HL-60 (cell line): ENCODE measurements around the gene TICAM2.
A peak's percentile ranks its signal among the peaks of the same experiment; 100 is the strongest.

Experiments
- DNase-seq, 2 experiments: peaks; one replicate each; pipeline ENCODE4 v3.0.0-alpha.2; 2010 to 2020; ENCODE audit warnings: low read depth in 1 of 2, low spot score in 1 of 2
- H3K27ac ChIP-seq: fragments of 250-450 bp; sonication (Bioruptor Pico); replicated peaks from 2 replicates; pipeline ENCODE4 v1.5.1; 2020; ENCODE audit warnings: mild to moderate bottlenecking, moderate library complexity
- H3K27me3 ChIP-seq: fragments of 250-450 bp; sonication (Bioruptor Pico); 2 replicates; pipeline ENCODE4 v1.5.1; 2021; ENCODE audit warnings: mild to moderate bottlenecking, moderate library complexity; ENCODE audit not compliant: insufficient read depth, poor library complexity, severe bottlenecking
- H3K4me3 ChIP-seq: replicated peaks from 2 replicates; pipeline ENCODE4 v1.5.1; 2011; ENCODE audit warnings: mild to moderate bottlenecking, control low read depth, low read length; ENCODE audit not compliant: insufficient read depth
- GABPA ChIP-seq: IDR thresholded peaks from 2 replicates; pipeline ENCODE4 v1.6.1; 2012; ENCODE audit warnings: low read depth
- POLR2AphosphoS5 ChIP-seq: IDR thresholded peaks from 2 replicates; pipeline ENCODE4 v1.6.1; 2012; ENCODE audit warnings: low read depth
- SPI1 ChIP-seq: IDR thresholded peaks from 2 replicates; pipeline ENCODE4 v1.6.1; 2012; ENCODE audit warnings: low read depth, mild to moderate bottlenecking, borderline replicate concordance
- TF ChIP-seq, protein P1 (sequence below): IDR thresholded peaks from one replicate; pipeline ENCODE4 v1.5.1; 2011; ENCODE audit warnings: low read length, control low read depth, inconsistent platforms; ENCODE audit not compliant: insufficient read depth
- TF ChIP-seq, protein P2 (sequence below): IDR thresholded peaks from 2 replicates; pipeline ENCODE4 v1.6.1; 2012; ENCODE audit warnings: low read depth; ENCODE audit not compliant: insufficient replicate concordance

Gene TICAM2

DNA sequence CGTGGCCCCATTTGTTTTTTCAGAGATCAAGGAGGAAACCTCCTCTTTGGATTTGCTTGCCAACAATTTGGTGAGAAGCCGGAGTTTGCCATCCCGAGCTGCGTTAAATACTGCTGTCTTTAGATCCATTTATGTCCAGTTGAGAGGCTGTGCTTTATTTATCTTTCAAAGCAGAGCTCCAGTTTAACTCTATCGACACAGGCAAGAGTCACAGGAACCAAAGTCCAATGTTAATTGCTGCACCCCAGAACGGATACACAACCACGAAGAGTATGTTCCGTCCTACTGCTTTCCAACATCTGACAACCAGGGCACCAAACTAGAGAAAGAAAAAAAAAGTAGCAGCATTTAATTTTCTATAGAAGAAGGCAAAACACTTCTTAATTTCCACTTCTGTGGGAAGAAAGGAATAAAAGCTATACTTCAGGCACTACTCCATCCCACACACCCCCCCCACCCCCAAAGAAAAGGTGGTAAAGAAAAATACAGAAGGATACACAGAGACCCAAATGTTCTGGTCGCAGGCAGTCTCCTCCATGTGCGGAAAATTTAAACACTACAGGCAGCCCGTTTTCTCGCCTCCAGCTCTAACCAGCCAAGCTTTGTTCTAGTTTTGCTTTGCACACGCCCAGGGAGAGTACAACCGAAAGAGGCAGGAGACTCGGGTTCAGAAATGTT is 58.8 kb downstream of the TICAM2 start:
- TF ChIP-seq, protein P1, sequence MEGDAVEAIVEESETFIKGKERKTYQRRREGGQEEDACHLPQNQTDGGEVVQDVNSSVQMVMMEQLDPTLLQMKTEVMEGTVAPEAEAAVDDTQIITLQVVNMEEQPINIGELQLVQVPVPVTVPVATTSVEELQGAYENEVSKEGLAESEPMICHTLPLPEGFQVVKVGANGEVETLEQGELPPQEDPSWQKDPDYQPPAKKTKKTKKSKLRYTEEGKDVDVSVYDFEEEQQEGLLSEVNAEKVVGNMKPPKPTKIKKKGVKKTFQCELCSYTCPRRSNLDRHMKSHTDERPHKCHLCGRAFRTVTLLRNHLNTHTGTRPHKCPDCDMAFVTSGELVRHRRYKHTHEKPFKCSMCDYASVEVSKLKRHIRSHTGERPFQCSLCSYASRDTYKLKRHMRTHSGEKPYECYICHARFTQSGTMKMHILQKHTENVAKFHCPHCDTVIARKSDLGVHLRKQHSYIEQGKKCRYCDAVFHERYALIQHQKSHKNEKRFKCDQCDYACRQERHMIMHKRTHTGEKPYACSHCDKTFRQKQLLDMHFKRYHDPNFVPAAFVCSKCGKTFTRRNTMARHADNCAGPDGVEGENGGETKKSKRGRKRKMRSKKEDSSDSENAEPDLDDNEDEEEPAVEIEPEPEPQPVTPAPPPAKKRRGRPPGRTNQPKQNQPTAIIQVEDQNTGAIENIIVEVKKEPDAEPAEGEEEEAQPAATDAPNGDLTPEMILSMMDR, result no peak
- TF ChIP-seq, protein P2, sequence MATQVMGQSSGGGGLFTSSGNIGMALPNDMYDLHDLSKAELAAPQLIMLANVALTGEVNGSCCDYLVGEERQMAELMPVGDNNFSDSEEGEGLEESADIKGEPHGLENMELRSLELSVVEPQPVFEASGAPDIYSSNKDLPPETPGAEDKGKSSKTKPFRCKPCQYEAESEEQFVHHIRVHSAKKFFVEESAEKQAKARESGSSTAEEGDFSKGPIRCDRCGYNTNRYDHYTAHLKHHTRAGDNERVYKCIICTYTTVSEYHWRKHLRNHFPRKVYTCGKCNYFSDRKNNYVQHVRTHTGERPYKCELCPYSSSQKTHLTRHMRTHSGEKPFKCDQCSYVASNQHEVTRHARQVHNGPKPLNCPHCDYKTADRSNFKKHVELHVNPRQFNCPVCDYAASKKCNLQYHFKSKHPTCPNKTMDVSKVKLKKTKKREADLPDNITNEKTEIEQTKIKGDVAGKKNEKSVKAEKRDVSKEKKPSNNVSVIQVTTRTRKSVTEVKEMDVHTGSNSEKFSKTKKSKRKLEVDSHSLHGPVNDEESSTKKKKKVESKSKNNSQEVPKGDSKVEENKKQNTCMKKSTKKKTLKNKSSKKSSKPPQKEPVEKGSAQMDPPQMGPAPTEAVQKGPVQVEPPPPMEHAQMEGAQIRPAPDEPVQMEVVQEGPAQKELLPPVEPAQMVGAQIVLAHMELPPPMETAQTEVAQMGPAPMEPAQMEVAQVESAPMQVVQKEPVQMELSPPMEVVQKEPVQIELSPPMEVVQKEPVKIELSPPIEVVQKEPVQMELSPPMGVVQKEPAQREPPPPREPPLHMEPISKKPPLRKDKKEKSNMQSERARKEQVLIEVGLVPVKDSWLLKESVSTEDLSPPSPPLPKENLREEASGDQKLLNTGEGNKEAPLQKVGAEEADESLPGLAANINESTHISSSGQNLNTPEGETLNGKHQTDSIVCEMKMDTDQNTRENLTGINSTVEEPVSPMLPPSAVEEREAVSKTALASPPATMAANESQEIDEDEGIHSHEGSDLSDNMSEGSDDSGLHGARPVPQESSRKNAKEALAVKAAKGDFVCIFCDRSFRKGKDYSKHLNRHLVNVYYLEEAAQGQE, result no peak
- TF ChIP-seq SPI1, result no peak
- TF ChIP-seq POLR2AphosphoS5, result no peak
- TF ChIP-seq GABPA, result no peak
- peak in 1 of 2 experiments; percentile 26 for DNase-seq
- Histone ChIP-seq H3K27me3 (no peaks in the 10 kb centered on the region), H3K4me3 (peak overlapping the region; percentile 54), H3K27ac (peak overlapping the region; percentile 82)

DNA sequence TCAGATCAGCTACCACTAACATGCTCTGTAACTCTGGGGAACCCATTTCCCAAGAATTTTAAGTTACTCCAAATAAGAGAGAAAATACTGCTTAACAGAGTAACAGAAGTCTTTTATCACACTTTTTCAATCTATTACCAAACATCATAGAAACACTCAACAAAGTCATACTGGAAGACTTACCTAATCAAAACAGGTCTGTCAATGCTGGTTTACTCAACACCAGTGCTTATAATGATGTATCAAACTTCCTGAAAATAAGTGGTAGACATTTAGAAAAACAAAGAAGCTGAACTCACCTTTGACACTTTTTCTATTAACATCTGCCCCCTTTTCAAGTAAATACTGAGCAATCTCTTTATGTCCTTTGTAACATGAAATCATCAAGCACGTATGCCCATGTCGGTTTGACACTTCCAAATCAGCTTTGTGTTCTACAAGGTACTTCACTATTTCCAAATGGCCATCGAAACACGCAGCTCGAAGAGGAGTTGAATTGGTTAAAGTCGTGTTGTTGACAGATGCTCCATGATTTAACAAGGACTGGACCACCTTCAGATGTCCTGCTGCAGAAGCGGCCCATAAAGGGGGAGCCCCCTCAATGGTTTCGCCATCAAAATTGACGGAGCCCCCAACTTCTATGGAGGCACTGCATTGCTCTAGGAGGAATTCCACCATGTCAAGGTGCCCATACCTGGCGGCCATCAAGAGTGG is 59.5 kb downstream of the TICAM2 start:
- no peak overlapping the region; the same call in 1 of the 2 replicates for H3K27ac ChIP-seq
- H3K4me3 ChIP-seq, result peak overlapping the region; percentile 54
- no peak for TF ChIP-seq SPI1
- TF ChIP-seq GABPA, result no peak
- TF ChIP-seq, protein P1, result no peak
- TF ChIP-seq POLR2AphosphoS5, result no peak
- TF ChIP-seq, protein P2, result no peak
- H3K27me3 ChIP-seq, result no peaks in the 10 kb centered on the region
- DNase-seq, result no peak

DNA sequence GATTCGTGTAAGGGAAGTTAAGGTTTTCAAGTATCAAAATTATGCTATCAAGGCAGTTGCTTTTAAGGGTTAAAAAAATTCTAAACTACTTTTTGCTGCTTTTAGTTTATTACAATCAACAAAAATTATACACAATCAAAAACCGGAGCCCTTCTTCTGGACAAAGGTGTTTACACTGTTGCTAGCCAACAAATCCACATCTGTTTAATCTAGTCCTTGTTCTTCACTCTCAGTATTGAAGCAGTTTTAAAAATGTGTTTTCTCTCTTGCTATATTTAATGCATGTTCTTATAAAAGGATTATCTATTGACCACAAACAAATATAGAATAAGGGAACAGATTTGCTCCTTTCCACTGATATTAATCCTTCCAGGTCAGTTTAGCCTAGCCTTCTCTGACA is 60.2 kb downstream of the TICAM2 start:
- H3K27me3 ChIP-seq, result no peaks in the 10 kb centered on the region
- DNase-seq, result no peak
- H3K27ac ChIP-seq, result peak overlapping the region; percentile 35
- H3K4me3 ChIP-seq, result peak overlapping the region; percentile 54
- TF ChIP-seq, protein P1, result no peak
- TF ChIP-seq GABPA, result no peak
- TF ChIP-seq SPI1, result no peak
- TF ChIP-seq POLR2AphosphoS5, result no peak
